Activated naive CD4-positive, alpha-beta T cell treated with Interleukin-2 at 50 U/mL for 16 hours (primary cell): ENCODE results near the gene GALK2.
"Not testable (repeated sequence)": the region's sequence is repeated elsewhere in the genome, so short reads cannot be mapped to it uniquely, and the experiment has no call there.

Source experiments
- DNase-seq: peaks from one replicate; pipeline ENCODE4 v3.0.0-alpha.2; 2020

Gene GALK2

DNA sequence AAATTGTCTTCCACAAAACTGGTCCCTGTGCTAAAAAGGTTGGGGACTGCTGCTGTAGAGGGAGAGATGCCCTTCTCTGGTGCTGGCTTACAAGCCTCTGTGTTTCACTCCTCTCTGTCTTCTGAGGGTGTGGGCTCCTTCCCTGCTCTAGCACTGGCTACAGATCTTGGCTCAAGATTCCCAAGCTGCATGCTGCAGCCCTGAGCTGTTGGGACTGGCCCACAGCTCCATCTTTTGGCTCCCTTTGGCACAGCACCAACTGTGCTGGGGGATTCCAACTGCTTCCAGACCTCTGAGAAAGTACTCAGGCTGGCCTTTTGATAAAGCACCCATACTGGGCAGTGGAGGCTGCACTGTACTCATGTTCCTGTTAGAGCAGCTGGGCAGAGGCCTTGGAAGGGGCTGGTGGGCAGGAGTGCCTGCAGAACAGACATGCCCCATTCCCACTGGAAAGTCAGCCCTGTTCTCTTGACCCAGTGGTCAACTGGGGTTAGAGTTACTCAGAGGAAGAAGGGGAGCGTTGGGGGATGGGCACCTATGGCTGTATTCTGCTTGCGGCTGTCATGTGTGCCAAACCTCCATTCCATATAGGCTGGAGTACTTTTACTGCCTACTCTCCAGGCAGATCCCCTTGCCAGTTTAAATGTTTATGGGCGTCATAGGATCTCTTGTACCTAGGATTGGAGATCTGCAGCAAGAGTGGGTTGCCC lies 55.7 kb downstream of the GALK2 start:
- DNase-seq, result no peak

DNA sequence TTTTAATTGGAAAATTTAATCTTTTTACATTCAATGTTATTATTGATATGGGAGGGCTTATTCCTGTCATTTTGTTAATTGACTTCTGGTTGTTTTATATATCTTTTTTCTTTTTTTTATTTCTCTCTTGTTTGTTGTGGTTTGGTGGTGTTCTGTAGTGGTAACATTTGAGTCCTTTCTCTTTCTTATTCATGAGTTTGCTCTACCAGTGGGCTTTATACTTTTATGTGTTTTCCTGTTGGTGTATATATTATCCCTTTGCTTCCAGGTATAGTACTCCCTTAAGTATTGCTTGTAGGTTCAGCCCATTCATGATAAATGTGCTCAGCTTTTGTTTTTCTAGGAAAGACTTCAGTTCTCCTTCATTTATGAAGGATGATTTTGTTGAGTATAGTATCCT lies 57.6 kb downstream of the GALK2 start:
- no peak for DNase-seq

DNA sequence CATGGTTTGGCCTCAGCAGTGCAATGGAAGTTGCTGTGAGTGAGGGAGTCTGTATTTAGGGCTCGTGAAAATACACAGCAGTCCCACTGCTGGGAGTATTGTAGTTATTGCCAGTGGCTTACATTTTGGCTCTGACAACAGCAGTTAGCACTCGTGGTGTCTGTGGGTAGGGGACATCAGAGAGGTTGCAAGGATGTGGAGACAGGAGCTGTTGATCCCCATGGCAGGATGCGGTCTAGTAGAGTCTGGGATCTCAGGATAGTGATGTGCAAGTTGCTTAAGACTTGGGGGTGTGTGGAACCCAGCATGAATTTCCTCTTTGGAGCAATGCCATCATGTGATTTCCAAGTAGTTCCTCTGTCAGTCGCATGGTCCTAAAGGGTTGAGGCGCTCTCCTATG lies 59.9 kb downstream of the GALK2 start:
- DNase-seq, result no peak

DNA sequence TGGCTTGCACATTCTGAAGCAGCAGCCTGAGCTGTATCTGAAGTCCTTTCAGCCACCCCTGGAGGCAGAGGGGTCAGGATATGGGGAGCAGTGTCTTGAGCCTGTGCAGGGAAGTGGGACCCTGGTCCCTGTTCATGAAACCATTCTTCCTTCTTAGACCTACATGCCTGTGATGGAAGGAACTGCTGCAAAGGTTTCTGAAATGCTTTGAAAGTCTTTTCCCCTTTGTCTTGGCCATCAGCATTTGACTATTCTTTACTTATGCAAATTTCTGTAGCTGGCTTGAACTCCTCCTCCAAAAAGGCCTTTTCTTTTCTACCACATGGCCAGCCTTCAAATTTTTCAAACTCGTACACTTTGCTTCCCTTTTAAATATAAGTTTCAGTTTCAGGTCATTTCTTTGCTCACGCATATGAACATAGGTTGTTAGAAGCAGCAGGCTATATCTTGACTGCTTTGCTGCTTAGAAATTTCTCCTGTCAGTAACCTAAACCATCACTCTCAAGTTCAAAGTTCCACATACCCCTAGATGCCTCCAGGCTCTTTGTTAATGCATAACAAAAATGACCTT lies 62.3 kb downstream of the GALK2 start:
- no peak for DNase-seq

DNA sequence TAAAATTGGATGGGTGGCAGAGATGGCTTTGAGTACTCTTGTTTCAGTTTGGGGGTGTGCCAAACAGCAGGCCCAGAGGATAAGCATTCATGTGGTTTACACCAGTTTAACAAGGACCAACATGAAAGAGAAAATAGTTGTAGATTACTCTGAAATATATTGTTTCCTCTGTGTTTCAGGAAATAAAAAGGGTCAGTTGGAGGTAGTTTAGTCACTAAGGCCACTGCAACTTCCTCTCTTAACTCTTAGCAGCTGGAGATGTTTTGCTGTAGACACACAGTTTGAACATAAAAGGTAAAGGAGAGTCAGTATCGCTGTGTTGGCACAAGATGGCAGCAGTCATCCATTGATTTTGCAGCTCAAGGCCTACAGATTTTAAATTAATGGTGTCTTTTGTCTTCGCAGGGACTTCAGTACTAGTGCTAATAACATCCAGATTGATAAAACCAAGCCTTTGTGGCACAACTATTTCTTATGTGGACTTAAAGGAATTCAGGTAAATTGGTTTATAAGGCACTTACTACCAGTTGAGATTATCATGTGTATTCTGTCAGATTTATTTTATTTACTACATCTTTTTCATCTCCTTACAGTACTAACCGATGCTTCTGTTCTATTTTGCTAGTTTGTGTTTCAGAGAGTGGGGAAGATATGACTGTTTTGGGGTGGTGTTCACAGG lies 65.5 kb downstream of the GALK2 start:
- DNase-seq, result peak; percentile 35

DNA sequence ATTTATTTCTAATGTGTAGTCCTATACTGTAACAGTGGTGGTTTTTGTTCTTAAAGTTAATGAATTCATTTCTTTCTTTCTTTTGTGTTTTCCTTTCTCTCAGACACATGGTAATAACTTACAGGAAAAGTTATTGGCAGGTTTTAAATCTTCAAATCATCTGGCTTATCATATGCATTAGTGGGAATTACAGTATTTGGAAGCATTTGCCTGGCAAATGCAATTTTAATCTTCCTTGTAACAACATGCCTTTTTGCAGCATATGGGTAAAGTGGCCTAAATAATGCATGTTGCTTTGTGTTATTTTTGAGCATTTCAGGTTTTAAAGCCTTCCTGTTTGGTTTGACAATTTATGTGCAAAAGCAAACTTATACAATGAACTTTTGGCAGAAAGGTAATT lies 66.8 kb downstream of the GALK2 start:
- no peak for DNase-seq

DNA sequence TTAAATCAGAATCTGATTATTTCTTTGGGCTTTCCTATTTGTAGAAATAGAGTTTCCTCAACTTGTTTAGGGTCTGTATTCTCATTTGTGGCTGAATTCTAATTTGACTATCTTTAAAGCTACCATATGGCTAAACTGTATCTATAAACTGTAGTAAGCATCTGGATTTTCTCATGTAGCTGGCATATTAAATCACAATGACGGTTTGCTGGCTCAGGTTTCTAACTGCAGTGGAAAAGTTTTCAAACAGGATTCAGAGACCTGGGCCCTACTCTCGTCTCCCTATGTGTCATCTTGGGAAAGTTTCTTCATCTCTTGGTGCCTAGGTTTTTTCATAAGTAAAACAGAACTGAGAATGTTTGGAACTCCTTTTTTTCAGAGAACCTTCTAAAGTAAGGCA lies 68.3 kb downstream of the GALK2 start:
- no peak for DNase-seq

DNA sequence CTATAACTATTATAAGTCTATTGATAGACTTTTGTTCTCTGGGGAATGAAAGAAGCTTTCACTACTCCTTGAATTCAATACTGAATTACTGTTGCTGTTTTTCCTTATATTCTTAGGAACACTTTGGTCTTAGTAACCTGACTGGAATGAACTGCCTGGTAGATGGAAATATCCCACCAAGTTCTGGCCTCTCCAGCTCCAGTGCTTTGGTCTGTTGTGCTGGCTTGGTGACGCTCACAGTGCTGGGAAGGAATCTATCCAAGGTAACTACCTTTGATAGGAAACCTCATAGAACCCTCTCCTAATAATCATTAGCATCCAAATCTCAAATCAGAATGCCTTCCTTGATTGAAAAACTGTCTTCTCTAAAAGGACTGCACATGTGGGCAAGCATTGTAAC lies 69.1 kb downstream of the GALK2 start:
- no peak for DNase-seq

DNA sequence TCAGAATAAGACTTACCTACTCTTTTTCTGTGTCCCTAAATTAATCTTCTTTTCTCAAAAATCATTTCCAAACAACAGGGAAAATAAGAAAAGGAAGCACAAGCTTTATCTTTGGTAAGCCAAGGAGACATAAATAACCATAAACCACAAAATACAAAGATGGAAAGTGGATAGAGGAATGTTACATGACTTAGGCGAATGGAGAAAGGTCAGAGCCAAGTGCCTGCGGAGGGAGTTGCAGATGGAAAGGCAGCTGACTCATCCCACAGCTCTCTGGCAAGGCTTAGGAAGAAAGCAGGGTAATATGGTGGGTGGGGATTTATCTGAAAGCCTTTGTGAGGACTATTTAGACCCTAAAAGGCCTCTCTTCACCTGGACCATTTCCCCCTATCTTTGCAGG lies 72.8 kb downstream of the GALK2 start:
- no peak for DNase-seq

DNA sequence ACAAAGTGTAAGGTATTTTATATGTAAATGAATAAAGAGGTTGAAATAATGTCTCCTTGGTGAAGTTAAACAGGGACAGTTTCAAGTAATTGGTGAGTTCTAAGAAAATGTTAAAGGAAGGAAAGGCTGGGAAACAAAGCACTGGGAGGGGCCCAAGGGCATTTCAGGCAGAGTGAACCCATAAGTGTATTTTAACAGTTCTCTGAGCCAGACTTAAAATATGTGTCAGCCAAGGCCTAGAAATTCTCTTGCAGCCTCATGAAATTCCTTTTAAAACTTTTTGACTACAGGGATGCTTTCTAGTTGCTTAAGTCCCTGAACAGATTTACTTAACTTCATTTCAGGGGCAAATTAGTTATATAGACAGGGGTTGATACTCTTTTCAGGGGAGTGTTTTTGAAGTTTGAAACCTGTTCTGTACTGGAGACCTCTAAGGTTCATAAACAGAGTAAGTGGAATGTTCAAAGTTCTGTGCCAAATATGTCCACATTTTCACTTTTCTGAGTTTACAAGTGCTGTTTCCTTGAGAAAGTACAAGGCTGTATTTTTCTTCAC lies 77.6 kb downstream of the GALK2 start:
- no peak for DNase-seq

DNA sequence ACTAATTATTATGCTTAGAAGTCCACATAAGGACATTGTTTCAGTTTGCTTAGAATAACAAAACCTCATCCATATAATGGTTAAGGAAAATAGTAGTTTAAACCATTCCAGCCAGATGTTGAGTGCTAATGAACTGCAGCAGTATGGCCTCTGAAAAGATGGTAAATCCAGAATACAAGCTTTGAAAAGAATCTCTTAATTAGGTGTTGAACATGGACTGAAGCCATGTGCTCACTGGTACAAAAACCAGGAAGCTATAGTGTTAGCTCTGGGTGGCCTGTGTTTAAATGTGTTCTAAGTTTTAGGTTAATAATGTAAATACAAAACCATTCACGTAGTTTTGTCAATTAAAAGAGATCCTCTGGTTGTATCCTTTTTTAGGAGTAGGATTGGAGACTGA lies 78.2 kb downstream of the GALK2 start:
- no peak for DNase-seq

DNA sequence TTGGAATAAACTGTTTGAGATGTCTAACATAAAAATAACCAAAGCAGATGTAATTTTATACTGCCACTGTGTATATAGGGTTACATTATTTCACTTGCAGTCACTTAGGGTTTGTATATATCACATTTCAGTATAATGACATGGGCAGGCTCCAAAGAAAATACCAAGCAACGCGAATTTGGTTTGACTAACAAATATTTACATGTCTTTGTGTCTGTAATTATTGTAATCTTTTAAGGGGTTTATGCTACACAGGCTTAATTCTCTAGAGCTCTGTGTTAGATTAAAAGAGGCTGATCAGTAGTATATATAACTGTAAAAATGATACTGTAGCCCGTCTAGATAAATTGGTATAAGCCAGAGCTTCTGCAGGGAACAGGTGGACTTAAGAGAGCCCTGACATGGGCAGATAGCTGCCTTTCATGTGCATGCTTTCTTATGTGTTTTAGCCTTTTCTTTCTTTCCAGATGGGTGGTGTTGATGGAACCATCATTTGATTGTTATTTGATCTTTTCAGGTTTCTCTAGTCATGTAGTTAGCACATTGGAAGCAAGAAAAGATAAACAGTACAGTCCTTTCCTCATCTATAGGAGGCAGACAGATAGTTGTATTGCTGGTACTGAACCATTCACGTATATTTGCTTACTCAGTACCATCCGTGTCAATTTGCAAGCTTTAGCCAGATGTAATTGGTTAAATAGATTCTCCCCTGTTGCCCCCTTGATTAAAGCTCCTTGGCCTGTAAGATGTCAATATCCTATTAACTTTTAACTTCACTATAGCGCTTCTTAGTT lies 86.1 kb downstream of the GALK2 start:
- DNase-seq, result no peak

DNA sequence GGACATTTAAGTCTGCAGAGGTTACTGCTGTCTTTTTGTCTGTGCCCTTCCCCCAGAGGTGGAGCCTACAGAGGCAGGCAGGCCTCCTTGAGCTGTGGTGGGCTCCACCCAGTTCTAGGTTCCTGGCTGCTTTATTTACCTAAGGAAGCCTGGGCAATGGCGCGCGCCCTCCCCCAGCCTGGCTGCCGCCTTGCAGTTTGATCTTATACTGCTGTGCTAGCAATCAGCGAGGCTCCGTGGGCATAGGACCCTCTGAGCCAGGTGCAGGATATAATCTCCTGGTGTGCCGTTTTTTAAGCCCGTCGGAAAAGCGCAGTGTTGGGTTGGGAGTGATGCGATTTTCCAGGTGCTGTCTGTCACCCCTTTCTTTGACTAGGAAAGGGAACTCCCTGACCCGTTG lies 95.1 kb downstream of the GALK2 start:
- not testable (repeated sequence) for DNase-seq

DNA sequence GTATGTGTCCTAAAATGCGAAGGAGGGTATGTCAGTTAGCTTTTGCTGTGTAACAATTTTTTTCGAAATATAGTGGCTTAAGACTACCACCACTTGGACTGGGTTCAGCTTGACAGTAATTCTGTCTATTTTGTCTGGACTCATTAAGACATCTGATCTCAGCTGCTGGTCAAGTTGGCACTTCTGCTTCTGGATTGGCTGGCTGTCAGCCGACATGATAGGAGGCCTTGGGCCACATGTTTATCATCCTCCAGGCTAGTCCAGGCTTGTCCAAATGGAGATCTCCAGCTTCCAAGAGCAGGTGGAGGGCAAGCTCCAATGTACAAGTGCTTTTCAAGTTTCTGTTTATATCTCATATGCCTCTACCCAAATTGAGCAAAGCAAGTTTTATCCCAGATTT lies 95.9 kb downstream of the GALK2 start:
- DNase-seq, result no peak

DNA sequence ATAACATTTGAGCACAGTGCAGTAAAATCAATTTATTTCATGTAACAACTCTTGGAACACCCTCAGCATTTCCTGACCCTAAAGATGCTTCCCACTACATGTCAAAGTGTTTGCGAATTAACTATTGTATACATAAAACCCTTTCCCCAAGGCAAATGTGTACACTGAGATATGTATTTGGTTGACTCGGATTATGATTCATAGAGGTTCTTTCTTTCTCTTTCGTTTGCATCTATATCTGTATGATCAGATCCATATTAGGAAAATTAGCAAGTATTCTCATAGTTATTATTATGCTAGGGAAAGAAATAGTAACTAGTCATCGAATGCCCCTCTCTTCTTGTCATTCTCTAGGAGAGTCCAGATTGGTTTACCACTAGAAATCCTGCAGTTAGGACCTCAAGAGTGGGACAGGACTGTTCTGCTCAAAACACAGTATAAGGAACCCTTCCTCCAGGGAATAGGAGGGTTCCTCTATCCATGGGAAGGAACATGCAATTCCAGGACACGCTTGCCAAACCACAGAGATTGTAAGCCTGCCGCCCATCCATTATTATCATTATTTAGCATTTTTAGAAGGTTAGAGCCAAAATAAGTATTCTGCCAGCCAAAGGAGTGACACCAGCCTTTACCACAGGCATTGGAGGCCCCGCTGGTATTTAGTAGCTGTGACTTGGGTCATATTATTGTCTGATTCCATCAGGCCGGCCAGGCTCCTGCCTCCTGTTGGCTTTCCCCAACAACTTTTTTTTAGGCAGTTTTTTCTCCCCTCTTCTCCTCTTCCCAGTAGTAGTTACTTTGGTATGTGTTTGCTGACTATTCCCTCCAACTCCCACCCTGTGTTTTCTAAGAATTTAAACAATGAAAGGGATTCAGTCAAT lies 100.7 kb downstream of the GALK2 start:
- no peak for DNase-seq

DNA sequence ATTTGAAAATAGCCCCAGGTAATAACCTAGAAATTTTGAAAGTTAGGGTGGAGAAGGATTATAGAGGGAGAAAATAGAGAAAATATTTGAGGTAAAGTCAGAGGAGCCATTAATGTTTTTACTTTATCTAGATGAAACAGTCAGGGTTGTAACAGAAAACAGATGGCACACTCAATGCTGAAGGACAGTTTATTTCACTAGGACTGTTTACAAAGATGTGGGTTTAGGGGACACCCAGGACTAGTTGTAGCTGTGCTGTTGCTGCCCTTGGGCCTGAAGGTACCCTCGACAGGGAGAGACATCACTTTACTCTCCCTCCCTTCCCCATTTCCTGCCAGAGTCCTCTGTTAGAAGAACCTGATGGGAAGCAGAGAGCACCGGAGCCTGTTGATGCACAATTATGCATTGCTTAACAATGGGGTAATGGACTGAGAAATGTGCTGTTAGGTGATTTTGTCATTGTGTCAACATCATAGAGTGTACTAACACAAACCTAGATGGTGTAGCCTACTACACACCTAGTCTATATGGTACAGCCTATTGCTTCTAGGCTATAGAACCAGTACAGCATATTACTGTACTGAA lies 103.8 kb downstream of the GALK2 start:
- DNase-seq, result no peak

DNA sequence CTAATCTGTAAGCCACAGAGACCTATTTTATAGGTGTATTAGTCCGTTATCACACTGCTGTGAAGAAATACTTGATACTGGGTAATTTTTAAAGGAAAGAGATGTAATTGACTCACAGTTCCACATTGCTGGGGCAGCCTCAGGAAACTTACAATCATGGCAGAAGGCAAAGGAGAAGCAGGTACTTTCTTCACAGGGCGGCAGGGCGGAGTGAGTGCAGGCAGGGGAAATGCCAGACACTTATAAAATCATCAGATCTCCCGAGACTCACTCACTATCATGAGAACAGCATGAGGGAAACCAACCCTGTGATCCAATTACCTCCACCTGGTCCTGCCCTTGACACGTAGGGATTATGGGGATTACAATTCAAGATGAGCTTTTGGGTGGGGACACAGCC lies 108.7 kb downstream of the GALK2 start:
- no peak for DNase-seq

DNA sequence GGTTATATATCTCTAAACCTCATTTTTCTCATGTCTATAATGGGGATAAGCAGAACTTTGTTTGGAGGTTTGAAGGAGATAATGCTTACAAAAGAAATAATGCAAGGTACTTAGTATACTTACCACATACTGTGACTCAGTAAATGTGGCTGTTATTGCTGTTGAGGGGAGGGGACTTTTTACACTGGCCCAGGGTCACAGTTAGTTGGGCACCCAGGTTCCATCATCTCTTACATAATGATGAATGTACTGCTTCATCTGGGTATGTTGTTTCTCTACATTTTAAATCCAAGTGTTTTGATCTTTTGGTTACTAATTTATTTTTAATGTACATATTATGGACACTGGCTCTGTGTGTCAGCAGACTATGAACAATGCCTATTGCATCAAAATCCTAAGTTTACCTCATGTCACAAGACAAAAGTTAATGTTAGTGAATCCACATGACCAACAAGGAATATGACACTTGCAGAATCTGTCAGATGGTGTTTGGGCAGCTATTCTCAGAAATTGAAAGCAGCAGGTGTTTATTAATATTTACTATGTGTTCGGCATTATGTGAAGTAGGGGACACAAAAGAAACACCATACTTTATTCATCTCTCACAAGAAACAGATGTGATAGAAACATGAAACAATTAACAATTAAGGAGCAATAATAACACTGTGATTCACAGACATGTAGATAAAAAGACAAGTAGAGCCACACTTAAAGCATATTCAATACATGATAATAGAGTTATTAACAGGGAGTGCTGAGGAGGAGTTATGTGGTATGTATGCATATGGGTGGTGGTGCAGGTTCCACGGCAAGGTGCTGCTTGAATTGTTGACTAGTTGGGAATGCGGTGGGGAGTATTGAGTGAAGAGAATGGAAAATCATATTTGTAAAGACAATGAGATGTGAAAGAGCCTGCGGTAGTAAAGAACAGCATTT lies 109.7 kb downstream of the GALK2 start:
- no peak for DNase-seq

DNA sequence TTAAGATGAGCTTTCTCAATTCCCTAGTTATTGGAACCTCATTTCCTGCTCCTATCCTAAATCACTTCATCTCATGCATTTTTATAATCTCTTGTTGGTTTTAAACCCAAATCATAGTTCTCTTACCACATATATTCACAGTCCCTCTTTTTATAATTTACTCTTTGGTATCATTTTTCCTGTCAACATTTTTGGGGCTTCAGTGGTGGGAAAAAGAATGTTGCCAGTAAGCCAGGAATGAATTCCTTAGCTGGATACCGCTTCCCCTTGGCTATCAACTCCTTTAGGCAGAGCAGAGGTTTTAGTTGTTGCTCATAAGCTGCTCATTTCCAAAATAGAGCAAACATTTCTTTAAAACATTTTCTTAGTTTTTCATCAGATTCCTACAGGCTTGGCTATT lies 112.3 kb downstream of the GALK2 start:
- no peak for DNase-seq

DNA sequence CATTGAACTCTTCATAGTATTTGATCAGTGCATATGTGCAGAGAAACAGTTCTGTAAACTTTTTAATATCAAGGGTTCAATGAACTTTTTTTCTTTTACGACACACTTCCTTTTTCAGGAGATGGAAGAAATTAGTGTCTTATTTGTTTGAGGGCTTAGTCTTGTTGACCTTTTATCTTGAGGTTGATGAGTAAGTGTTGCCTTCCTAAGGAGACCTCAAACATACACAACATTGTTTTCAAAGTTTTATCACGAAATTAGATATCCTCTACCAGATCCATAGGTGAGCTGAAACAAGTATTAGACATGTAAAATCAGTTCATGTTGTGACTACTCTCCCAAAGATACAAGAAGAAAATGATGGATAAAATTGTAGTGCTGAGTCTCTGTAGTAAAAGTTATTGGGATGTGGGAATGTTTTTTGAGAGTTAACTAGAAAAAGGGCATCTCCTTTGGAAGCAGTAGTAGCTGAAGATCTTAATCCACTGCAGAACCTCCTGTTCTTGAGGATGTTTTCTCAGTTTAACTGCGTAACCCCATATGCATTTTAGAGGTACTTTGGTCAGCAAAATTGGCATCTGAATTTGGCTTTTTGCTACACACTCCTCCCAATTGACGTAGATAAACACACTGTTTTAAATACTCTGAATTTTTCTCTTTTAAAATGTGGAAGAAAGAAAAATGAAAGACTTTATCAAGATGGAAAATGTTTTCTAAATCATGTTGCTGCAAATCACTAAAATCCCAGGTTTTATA lies 116.8 kb downstream of the GALK2 start:
- no peak for DNase-seq
